ENCODE measurements around the gene KIF25. TPM values are rescaled to one million over a fixed set of nuclear protein-coding genes. Genes with fewer than 3 reads are reported as not detected.

Gene KIF25
- total RNA-seq, 1 experiment from 2014 or later, result 0.59 TPM

- WGBS (ENCODE audit: extremely low coverage, insufficient read length, low lambda C conversion rate), result no CpG with 5 or more reads among the region's 36 CpGs
- Histone ChIP-seq H3K9ac (ENCODE audit: extremely low read depth, insufficient read length, low read length) (no peak overlapping the region), H4K20me1 (ENCODE audit: control insufficient read depth, insufficient read depth, insufficient read length) (no peaks in the 10 kb centered on the region), H2BK120ac (ENCODE audit: low read depth, low read length, poor library complexity, severe bottlenecking) (no peak overlapping the region), H3K4ac (ENCODE audit: low read depth, low read length) (no peak overlapping the region), H3K56ac (ENCODE audit: insufficient read length, low read depth, low read length) (no peak overlapping the region), H2BK5ac (ENCODE audit: insufficient read length, low read length) (no peak overlapping the region), H3K23ac (ENCODE audit: insufficient read length, low read depth, low read length) (no peak overlapping the region), H3K27me3 (ENCODE audit: insufficient read depth, low read length) (no peaks in the 10 kb centered on the region), H3K23me2 (ENCODE audit: insufficient read length, low read depth, low read length, poor library complexity, severe bottlenecking) (no peaks in the 10 kb centered on the region), H4K8ac (replicated peaks; ENCODE audit: insufficient read length, low read depth, low read length) (no peak overlapping the region), H3K27ac (ENCODE audit: insufficient read length, low read depth, low read length) (no peak overlapping the region), H3K18ac (ENCODE audit: insufficient read length, low read depth, low read length) (no peak overlapping the region), H4K91ac (ENCODE audit: insufficient read length, low read depth, low read length) (no peak overlapping the region), H3K79me1 (ENCODE audit: insufficient read depth, low read depth, low read length, poor library complexity, severe bottlenecking) (no peaks in the 10 kb centered on the region), H2BK15ac (ENCODE audit: low read depth, low read length) (no peak overlapping the region), H2AK5ac (ENCODE audit: insufficient read length, low read length) (no peak overlapping the region), H3K4me2 (ENCODE audit: insufficient read depth, insufficient read length, low read length) (no peak overlapping the region), H4K5ac (ENCODE audit: insufficient read length, low read depth, low read length) (no peak overlapping the region), H3K4me1 (ENCODE audit: insufficient read depth, low read length) (no peaks in the 10 kb centered on the region), H3K9me3 (ENCODE audit: control insufficient read depth, low read depth, low read length) (no peaks in the 10 kb centered on the region), H3T11ph (ENCODE audit: low read length) (no peak overlapping the region), H2BK20ac (ENCODE audit: low read depth, low read length, poor library complexity, severe bottlenecking) (no peak overlapping the region), H2BK12ac (ENCODE audit: insufficient read length, low read depth, low read length) (no peak overlapping the region), H2AFZ (ENCODE audit: low read length) (no peak overlapping the region), H3K79me2 (ENCODE audit: insufficient read depth, low read length) (no peaks in the 10 kb centered on the region), H3K14ac (ENCODE audit: insufficient read depth, low read length) (no peak overlapping the region)
- no peak for TF ChIP-seq CTCF (conservative IDR thresholded peaks at IDR 0.05)
- H3K4me1 Mint-ChIP-seq, result no peaks in the 10 kb centered on the region
- DNase-seq, result no peak
- H3K9me3 Mint-ChIP-seq, result peaks cover 7 to 11% of the 10 kb centered on the region in 2 experiments; a peak in 4 of 5 replicates
- H3K27ac Mint-ChIP-seq, result no peak overlapping the region
- H3K4me3 Mint-ChIP-seq, result no peak overlapping the region
- peaks cover 2% of the 10 kb centered on the region for H3K27me3 Mint-ChIP-seq (ENCODE audit: low read depth)
- peaks cover 0 to 8% (median 2%) of the 10 kb centered on the region in 3 experiments; a peak in 1 of 7 replicates for H3K36me3 Mint-ChIP-seq (ENCODE audit: insufficient read depth in 1 of 3, low read depth in 3 of 3)
Measured at GRCh38 chr6:167988945-167989841, 8.3 kb upstream of the KIF25 start.

All from H9 (cell line).